Activated gamma-delta T cell treated with anti-CD3 and anti-CD28 coated beads, Interleukin-2, amount 50 U/mL, for 16 hours (primary cell): ENCODE data around the gene MRRF.
"Not testable (repeated sequence)": the region's sequence is repeated elsewhere in the genome, so short reads cannot be mapped to it uniquely, and the experiment has no call there.

Source experiments
- DNase-seq: peaks from one replicate; pipeline ENCODE4 v3.0.0-alpha.2; 2020; ENCODE audit warnings: low read depth

MRRF gene

GRCh38 chr9:122277285-122277897 lies 12.7 kb downstream of the MRRF start:
- no peak for DNase-seq

- no peak for DNase-seq
Observed at GRCh38 chr9:122281368-122281767, 16.7 kb downstream of the MRRF start.

- no peak for DNase-seq
Observed at GRCh38 chr9:122286764-122287163, 22.1 kb downstream of the MRRF start.

- DNase-seq: no peak
Observed at GRCh38 chr9:122287214-122287720, 22.6 kb downstream of the MRRF start.

- DNase-seq: no peak
Observed at GRCh38 chr9:122291458-122291857, 26.8 kb downstream of the MRRF start.

- no peak for DNase-seq
Observed at GRCh38 chr9:122294531-122294930, 29.8 kb downstream of the MRRF start.

GRCh38 chr9:122297512-122297911 lies 32.8 kb downstream of the MRRF start:
- no peak for DNase-seq

GRCh38 chr9:122302237-122303093 lies 37.8 kb downstream of the MRRF start:
- DNase-seq: no peak

GRCh38 chr9:122307061-122307460 lies 42.4 kb downstream of the MRRF start:
- no peak for DNase-seq

- no peak for DNase-seq
Observed at GRCh38 chr9:122307925-122308324, 43.2 kb downstream of the MRRF start.

GRCh38 chr9:122309861-122310260 lies 45.2 kb downstream of the MRRF start:
- DNase-seq: no peak

- DNase-seq: no peak
Observed at GRCh38 chr9:122314165-122314564, 49.5 kb downstream of the MRRF start.

- DNase-seq: no peak
Observed at GRCh38 chr9:122315534-122315933, 50.9 kb downstream of the MRRF start.

GRCh38 chr9:122318284-122318683 lies 53.6 kb downstream of the MRRF start:
- no peak for DNase-seq

GRCh38 chr9:122320413-122320881 lies 55.8 kb downstream of the MRRF start:
- no peak for DNase-seq

GRCh38 chr9:122322553-122322952 lies 57.9 kb downstream of the MRRF start:
- DNase-seq: no peak

GRCh38 chr9:122324665-122325064 lies 60.0 kb downstream of the MRRF start:
- not testable (repeated sequence) for DNase-seq

GRCh38 chr9:122325124-122325523 lies 60.4 kb downstream of the MRRF start:
- DNase-seq: no peak

GRCh38 chr9:122327175-122327574 lies 62.5 kb downstream of the MRRF start:
- DNase-seq: no peak

- no peak for DNase-seq
Observed at GRCh38 chr9:122329597-122329996, 64.9 kb downstream of the MRRF start.

GRCh38 chr9:122330466-122330865 lies 65.8 kb downstream of the MRRF start:
- DNase-seq: not testable (repeated sequence)

- no peak for DNase-seq
Observed at GRCh38 chr9:122331523-122331927, 66.8 kb downstream of the MRRF start.

GRCh38 chr9:122332083-122332482 lies 67.4 kb downstream of the MRRF start:
- DNase-seq: no peak
